ENCODE data around the gene CDH3.

GRCh38 chr16:68689921-68690320 is 44.8 kb downstream of the CDH3 start:
- TF ChIP-seq KDM1A (IDR thresholded peaks at IDR 0.05; ENCODE audit: borderline replicate concordance, low read length) (no peak), SP1 (IDR thresholded peaks at IDR 0.05; ENCODE audit: low read depth, low read length) (no peak), EZH2 (IDR thresholded peaks at IDR 0.05; ENCODE audit: low read depth, low read length, severe bottlenecking) (no peak), MAX (IDR thresholded peaks at IDR 0.05) (no peak), ATF3 (IDR thresholded peaks at IDR 0.05; ENCODE audit: insufficient read depth, low read depth, low read length) (no peak), POLR2AphosphoS5 (IDR thresholded peaks at IDR 0.05; ENCODE audit: low read depth, low read length) (no peak), SRF (IDR thresholded peaks at IDR 0.05; ENCODE audit: low read depth, low read length) (no peak), YY1 (IDR thresholded peaks at IDR 0.05; ENCODE audit: low read depth, low read length) (no peak), RNF2 (IDR thresholded peaks at IDR 0.05; ENCODE audit: borderline replicate concordance, low read depth, low read length, missing control alignments, poor library complexity, severe bottlenecking) (no peak), MAFK (IDR thresholded peaks at IDR 0.05; ENCODE audit: low read depth, low read length) (no peak)
- TF ChIP-seq, protein P1, sequence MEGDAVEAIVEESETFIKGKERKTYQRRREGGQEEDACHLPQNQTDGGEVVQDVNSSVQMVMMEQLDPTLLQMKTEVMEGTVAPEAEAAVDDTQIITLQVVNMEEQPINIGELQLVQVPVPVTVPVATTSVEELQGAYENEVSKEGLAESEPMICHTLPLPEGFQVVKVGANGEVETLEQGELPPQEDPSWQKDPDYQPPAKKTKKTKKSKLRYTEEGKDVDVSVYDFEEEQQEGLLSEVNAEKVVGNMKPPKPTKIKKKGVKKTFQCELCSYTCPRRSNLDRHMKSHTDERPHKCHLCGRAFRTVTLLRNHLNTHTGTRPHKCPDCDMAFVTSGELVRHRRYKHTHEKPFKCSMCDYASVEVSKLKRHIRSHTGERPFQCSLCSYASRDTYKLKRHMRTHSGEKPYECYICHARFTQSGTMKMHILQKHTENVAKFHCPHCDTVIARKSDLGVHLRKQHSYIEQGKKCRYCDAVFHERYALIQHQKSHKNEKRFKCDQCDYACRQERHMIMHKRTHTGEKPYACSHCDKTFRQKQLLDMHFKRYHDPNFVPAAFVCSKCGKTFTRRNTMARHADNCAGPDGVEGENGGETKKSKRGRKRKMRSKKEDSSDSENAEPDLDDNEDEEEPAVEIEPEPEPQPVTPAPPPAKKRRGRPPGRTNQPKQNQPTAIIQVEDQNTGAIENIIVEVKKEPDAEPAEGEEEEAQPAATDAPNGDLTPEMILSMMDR (IDR thresholded peaks at IDR 0.05; ENCODE audit: control extremely low read depth in 1 of 3, insufficient read depth in 1 of 3, low read depth in 1 of 3, low read length in 3 of 3), result no peak; a peak in 1 of 4 replicates
